T-cell (primary cell): Measurements from ENCODE around the gene RASSF7. TPM values are rescaled to one million over a fixed set of nuclear protein-coding genes. Genes with fewer than 3 reads are reported as not detected.

Source experiments
- ATAC-seq, 4 experiments: fragments of 200-7000 bp in 3 of 4; fragments of 150-1000 bp in 1 of 4; cut with Tn5 transposase; replicated peaks in 1 of 4; 1 replicate in 3 of 4; 2 replicates in 1 of 4; pipeline ENCODE4 v1.10.0; 2021; ENCODE audit warnings: moderate library complexity in 3 of 4, mild to moderate bottlenecking in 2 of 4, moderate number of reproducible peaks in 1 of 4
- CTCF ChIA-PET, 2 donors: fragments of 300-600 bp; sonication (Branson Sonifier 250); formaldehyde crosslinking; loops; one replicate each; lab custom pipeline; 2022; ENCODE audit warnings: antibody characterized with exemption in 2 of 2; lab: Charles Lee
- POLR2A ChIA-PET, 2 donors: fragments of 300-600 bp; sonication (Branson Sonifier 250); formaldehyde crosslinking; loops; one replicate each; lab custom pipeline; 2022; ENCODE audit warnings: antibody characterized with exemption in 2 of 2; lab: Charles Lee
- DNase-seq, 35 experiments: peaks; one replicate each; pipeline versions ENCODE4 v3.0.0 to v3.0.0-alpha.2; 2013 to 2023
- H3K27ac ChIP-seq: one replicate; pipeline ENCODE4 v1.5.1; 2013; ENCODE audit warnings: low read length
- H3K27me3 ChIP-seq, 2 experiments: replicated peaks in 1 of 2; 1 replicate in 1 of 2; 2 replicates in 1 of 2; pipeline versions ENCODE4 v1.6.1 to v1.7.0; 2013; ENCODE audit warnings: low read length in 1 of 2, mixed read lengths in 1 of 2; ENCODE audit not compliant: control insufficient read depth in 2 of 2, insufficient read depth in 2 of 2; ENCODE audit errors: extremely low read depth in 1 of 2
- H3K36me3 ChIP-seq, 2 donors: 1 replicate in 1 of 2; 2 replicates in 1 of 2; pipeline versions ENCODE4 v1.6.1 to v1.7.0; 2013; ENCODE audit warnings: low read length in 1 of 2; ENCODE audit not compliant: control insufficient read depth in 2 of 2, insufficient read depth in 1 of 2; ENCODE audit errors: extremely low read depth in 1 of 2
- H3K4me1 ChIP-seq, 2 experiments: 1 replicate in 1 of 2; 2 replicates in 1 of 2; pipeline versions ENCODE4 v1.6.1 to v1.7.0; 2013; ENCODE audit warnings: low read length in 2 of 2, mixed read lengths in 1 of 2; ENCODE audit not compliant: insufficient read depth in 2 of 2, control insufficient read depth in 1 of 2; ENCODE audit errors: extremely low read depth in 1 of 2
- H3K4me3 ChIP-seq, 2 donors: 1 replicate in 1 of 2; 2 replicates in 1 of 2; pipeline versions ENCODE4 v1.5.1 to v1.7.0; 2013; ENCODE audit warnings: mild to moderate bottlenecking in 2 of 2, low read length in 1 of 2, moderate library complexity in 1 of 2; ENCODE audit not compliant: control insufficient read depth in 1 of 2; ENCODE audit errors: extremely low read depth in 1 of 2
- H3K9me3 ChIP-seq: 2 replicates; pipeline ENCODE4 v1.7.0; 2013
- H3K27ac Mint-ChIP-seq, 2 donors: one replicate each; pipeline ENCODE4 v1.8.0; 2020 to 2021; ENCODE audit warnings: mild to moderate bottlenecking in 2 of 2, mixed read lengths in 2 of 2
- H3K27me3 Mint-ChIP-seq, 2 donors: one replicate each; pipeline ENCODE4 v1.8.0; 2021 to 2022; ENCODE audit warnings: mixed read lengths in 2 of 2
- H3K36me3 Mint-ChIP-seq: one replicate; pipeline ENCODE4 v1.8.0; 2021; ENCODE audit warnings: mixed read lengths
- H3K4me1 Mint-ChIP-seq, 3 donors: one replicate each; pipeline ENCODE4 v1.8.0; 2020 to 2022; ENCODE audit warnings: mixed read lengths in 3 of 3, mild to moderate bottlenecking in 1 of 3
- H3K4me3 Mint-ChIP-seq, 3 donors: one replicate each; pipeline ENCODE4 v1.8.0; 2020 to 2022; ENCODE audit warnings: mild to moderate bottlenecking in 3 of 3, mixed read lengths in 3 of 3, moderate library complexity in 3 of 3
- H3K9me3 Mint-ChIP-seq, 3 donors: one replicate each; pipeline ENCODE4 v1.8.0; 2020 to 2022; ENCODE audit warnings: mixed read lengths in 3 of 3
- WGBS: methylation state at CpG from one replicate; pipeline ENCODE4 v1.1.5; 2013; ENCODE audit warnings: missing lambda C conversion rate; ENCODE audit not compliant: insufficient coverage; 5-methylcytosine and 5-hydroxymethylcytosine counted together
- total RNA-seq, 35 experiments: library from RNA in 6 of 35; stranded (reverse) in 6 of 35; fragments of 120-200 nt in 1 of 35; gene quantifications; one replicate each; pipeline versions ENCODE4 v1.2.1 to v1.2.4 and lab custom pipeline; 2013 to 2026

The RASSF7 gene
- total RNA-seq, 5 donors from 2014 or later (not counting 1 experiment from before 2014, with no cell fraction given) = 23.2 to 68.4 (median 63.4) TPM

DNA sequence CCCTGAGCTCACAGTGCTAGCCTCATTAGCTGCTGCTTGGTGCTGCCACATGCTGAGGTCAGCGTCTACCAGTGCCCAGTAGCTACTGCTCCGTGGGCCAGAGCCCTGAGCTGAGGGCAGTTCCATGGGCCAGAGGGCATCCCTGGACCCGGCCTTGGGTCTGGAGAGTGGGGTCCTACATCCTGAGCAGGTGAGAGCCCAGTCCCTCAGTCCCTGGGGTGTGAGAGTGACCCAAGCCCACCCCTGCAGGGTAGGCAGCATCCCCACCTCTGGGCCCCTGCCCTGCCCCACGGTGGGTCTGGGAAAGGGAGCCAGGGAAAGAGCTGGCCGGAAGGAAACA, 10.1 kb upstream of the RASSF7 start:
- Histone ChIP-seq H3K27me3 (peaks cover 0 to 18% of the 10 kb centered on the region in 2 experiments), H3K9me3 (no peaks in the 10 kb centered on the region), H3K27ac (no peak overlapping the region), H3K4me1 (peaks cover 2 to 18% of the 10 kb centered on the region in 2 experiments), H3K36me3 (no peaks in the 10 kb centered on the region), H3K4me3 (no peak overlapping the region)
- no peak for DNase-seq
- Mint-ChIP-seq H3K9me3 (no peaks in the 10 kb centered on the region), H3K27ac (no peak overlapping the region), H3K4me3 (no peak overlapping the region), H3K4me1 (no peaks in the 10 kb centered on the region), H3K27me3 (no peaks in the 10 kb centered on the region), H3K36me3 (no peaks in the 10 kb centered on the region)
- ATAC-seq = no peak
- CTCF ChIA-PET = no interaction called here
- WGBS = 72% methylated on average over 4 of the region's 5 CpGs
- POLR2A ChIA-PET = no interaction called here

DNA sequence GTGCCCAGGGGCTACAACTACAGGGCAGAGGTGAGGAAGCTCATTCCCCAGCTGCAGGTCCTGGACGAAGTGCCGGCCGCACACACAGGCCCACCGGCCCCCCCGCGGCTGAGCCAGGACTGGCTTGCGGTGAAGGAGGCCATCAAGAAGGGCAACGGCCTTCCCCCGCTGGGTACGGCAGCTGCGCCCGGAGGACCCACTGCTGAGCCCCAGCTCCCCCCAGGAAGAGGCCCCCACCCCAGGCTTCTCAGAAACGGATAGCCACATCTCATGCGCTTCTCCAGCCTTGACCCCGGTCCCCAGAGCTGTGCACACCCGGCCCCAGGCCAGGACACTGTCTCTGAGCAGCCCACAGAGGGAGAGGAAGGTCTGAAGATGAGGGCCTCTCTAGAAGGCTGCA, 9.6 kb upstream of the RASSF7 start:
- Histone ChIP-seq H3K27me3 (peaks cover 0 to 18% of the 10 kb centered on the region in 2 experiments), H3K27ac (no peak overlapping the region), H3K9me3 (no peaks in the 10 kb centered on the region), H3K4me1 (peaks cover 2 to 19% of the 10 kb centered on the region in 2 experiments), H3K36me3 (no peaks in the 10 kb centered on the region), H3K4me3 (no peak overlapping the region)
- DNase-seq (no peak), ATAC-seq (no peak)
- Mint-ChIP-seq H3K9me3 (no peaks in the 10 kb centered on the region), H3K27me3 (no peaks in the 10 kb centered on the region), H3K4me3 (no peak overlapping the region), H3K4me1 (no peaks in the 10 kb centered on the region), H3K27ac (no peak overlapping the region), H3K36me3 (no peaks in the 10 kb centered on the region)
- 83% methylated on average over 11 of the region's 16 CpGs for WGBS
- ChIA-PET CTCF (no interaction called here), POLR2A (no interaction called here)

DNA sequence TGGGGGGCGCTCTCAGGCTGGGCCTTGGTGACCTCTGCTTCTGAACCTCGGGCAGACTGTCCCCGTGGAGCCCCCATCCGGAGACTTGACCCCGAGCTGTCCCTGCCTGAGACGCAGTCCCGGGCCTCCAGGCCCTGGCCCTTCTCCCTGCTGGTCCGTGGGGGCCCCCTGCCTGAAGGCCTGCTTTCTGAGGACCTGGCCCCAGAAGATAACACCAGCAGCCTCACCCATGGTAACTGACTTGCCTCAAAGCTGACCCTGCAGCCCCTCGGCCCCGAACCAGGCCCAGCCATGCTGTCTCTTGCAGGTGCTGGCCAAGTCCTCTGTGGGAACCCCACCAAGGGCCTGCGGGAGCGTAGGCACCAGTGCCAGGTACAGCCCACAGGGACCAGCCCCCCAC, 9.2 kb upstream of the RASSF7 start:
- Mint-ChIP-seq H3K4me3 (no peak overlapping the region), H3K4me1 (peaks cover 0 to 3% (median 2%) of the 10 kb centered on the region in 3 donors), H3K9me3 (no peaks in the 10 kb centered on the region), H3K36me3 (no peaks in the 10 kb centered on the region), H3K27me3 (no peaks in the 10 kb centered on the region), H3K27ac (no peak overlapping the region)
- no peaks in the 10 kb centered on the region for H3K9me3 ChIP-seq
- 92% methylated on average over 11 of the region's 12 CpGs for WGBS
- DNase-seq = no peak
- H3K27me3 ChIP-seq = peaks cover 0 to 23% of the 10 kb centered on the region in 2 experiments
- POLR2A ChIA-PET = no interaction called here
- no peaks in the 10 kb centered on the region for H3K36me3 ChIP-seq
- ATAC-seq = no peak
- CTCF ChIA-PET = no interaction called here
- H3K4me1 ChIP-seq = peaks cover 2 to 24% of the 10 kb centered on the region in 2 experiments
- H3K4me3 ChIP-seq = no peak overlapping the region
- H3K27ac ChIP-seq = no peak overlapping the region

DNA sequence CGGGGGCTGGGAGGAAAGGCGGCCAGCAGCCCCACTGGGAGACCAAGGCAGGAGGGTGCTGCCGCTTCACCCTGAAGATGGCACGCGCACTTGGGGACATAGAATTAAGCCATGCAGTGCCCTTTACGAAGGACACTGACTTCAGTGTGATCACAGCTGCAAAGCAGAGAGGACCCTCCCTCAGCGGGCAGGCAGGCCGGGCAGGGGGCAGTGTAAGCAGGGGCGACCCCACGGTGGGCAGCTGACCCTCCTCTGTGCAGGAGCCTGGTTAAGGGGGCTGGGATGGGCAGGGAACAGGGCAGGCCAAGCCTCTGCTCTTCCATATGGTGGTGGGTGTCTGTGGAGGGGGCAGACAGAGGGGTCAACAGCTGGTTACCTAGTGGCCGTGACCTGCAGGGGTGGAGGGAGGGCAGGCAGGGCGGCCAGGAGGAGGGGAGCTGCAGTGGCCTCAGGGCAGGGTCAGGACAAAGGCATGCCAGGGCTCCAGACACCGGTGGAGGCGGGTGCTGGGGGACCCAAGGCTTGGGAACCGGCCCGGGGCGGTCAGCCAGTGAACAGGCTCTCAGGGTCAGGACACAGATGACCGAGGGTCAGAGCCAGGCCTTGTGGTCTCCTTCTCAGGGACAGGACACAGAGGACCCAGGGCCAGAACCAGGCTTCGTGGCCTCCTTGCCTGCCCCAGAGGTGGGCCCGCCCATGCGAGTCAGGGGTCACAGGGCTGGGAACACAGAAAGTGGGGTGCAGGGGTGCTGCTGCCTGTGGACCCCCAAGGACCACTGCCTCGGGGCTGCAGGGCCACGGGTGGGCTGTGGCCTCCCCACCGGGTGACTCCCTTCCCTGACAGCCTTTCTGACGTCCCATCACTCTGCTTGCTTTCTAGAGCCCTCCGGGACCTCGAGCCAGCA, 7.4 kb upstream of the RASSF7 start:
- DNase-seq = no peak
- H3K27ac Mint-ChIP-seq = no peak overlapping the region
- CTCF ChIA-PET = interaction anchor here in 1 of 2 donors (1.6 kb wide), 1 partner anchor 174 kb away, joined by 5 read pairs; no protein-coding TSS in a partner anchor
- peak overlapping the region in 1 of 3 donors; percentile 56 for H3K4me3 Mint-ChIP-seq
- peaks cover 2 to 24% of the 10 kb centered on the region in 2 experiments for H3K4me1 ChIP-seq
- H3K36me3 Mint-ChIP-seq = no peaks in the 10 kb centered on the region
- peaks cover 0 to 24% of the 10 kb centered on the region in 2 experiments for H3K27me3 ChIP-seq
- POLR2A ChIA-PET = no interaction called here
- H3K4me1 Mint-ChIP-seq = peaks cover 0 to 8% (median 7%) of the 10 kb centered on the region in 3 donors
- no peak overlapping the region for H3K27ac ChIP-seq
- WGBS = 91% methylated on average over 23 of the region's 27 CpGs
- no peak for ATAC-seq
- H3K9me3 Mint-ChIP-seq = no peaks in the 10 kb centered on the region
- no peaks in the 10 kb centered on the region for H3K36me3 ChIP-seq
- no peaks in the 10 kb centered on the region for H3K27me3 Mint-ChIP-seq
- H3K9me3 ChIP-seq = no peaks in the 10 kb centered on the region
- H3K4me3 ChIP-seq = no peak overlapping the region

DNA sequence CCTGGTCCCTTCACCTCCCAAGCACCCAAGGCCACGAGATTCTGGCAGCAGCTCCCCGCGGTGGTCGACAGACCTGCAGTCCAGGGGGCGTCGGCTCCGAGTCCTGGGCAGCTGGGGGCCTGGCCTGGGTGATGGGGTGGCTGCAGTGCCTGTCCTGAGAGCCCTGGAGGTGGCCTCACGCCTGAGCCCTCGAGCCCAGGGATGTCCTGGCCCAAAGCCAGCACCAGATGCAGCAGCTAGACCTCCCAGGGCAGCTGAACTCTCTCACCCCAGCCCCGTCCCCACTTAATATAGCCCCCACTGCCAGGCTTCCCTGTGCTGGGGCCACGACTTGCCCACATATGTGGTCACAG, 6.8 kb upstream of the RASSF7 start:
- DNase-seq (no peak), ATAC-seq (no peak)
- Histone ChIP-seq H3K4me1 (peaks cover 2 to 24% of the 10 kb centered on the region in 2 experiments), H3K27me3 (peaks cover 0 to 24% of the 10 kb centered on the region in 2 experiments), H3K9me3 (no peaks in the 10 kb centered on the region), H3K27ac (no peak overlapping the region), H3K4me3 (no peak overlapping the region), H3K36me3 (no peaks in the 10 kb centered on the region)
- H3K4me1 Mint-ChIP-seq = peaks cover 1 to 8% (median 7%) of the 10 kb centered on the region in 3 donors
- H3K36me3 Mint-ChIP-seq = no peaks in the 10 kb centered on the region
- no peak overlapping the region for H3K27ac Mint-ChIP-seq
- H3K27me3 Mint-ChIP-seq = no peaks in the 10 kb centered on the region
- H3K4me3 Mint-ChIP-seq = peak overlapping the region in 1 of 3 donors; percentile 12
- WGBS = 74% methylated on average over 8 of the region's 11 CpGs
- H3K9me3 Mint-ChIP-seq = no peaks in the 10 kb centered on the region
- CTCF ChIA-PET = interaction anchor here (1.4 to 1.6 kb wide), 2 partner anchors 35 to 173 kb away, joined by 5 to 9 read pairs; no protein-coding TSS in a partner anchor
- POLR2A ChIA-PET = no interaction called here

DNA sequence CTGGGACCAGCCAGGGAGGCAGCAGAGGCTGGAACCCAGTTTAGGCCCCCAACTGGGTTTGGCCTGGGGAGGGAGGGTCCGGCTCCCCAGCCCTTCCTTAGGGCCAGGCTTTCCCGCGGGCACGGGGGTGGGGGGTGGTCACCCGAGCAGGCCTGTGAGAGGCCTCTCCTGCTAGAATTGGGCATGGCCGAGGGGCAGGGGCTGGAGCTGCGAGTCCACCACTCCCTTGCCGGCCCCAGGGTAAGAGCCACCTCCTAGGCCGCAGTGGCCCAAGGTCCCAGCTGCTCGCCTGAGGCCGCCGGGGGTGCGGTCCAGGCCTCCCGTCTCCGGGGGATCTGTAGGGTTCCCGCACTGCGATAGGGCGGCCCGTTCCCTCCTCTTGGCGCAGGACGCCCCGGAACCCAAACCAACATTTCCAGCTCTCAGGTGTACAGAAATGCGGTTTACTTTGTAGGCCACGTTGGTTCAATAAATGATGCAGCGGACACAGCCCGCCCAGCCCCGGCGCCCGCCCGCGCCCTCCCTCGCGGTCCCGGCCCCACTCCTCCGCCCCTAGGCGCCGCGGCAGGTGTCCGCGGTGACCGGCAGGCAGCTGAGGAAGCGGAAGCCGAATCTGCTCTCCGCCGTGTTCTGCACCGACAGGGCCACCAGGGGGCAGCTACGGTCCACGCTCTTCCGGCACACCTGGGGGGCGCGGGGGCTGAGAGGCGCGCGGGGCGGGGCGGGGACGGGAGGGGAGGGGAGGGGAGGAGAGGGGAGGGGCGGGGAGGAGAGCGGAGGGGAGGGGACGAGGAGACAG, 6.1 kb upstream of the RASSF7 start:
- no peaks in the 10 kb centered on the region for H3K9me3 Mint-ChIP-seq
- no peaks in the 10 kb centered on the region for H3K27me3 Mint-ChIP-seq
- peaks cover 0 to 23% of the 10 kb centered on the region in 2 experiments for H3K27me3 ChIP-seq
- CTCF ChIA-PET = interaction anchor here (0.5 to 1.6 kb wide), 14 partner anchors 21 to 204 kb away, joined by 3 to 12 read pairs (median 4); partner anchors contain the start of genes PHRF1 (in 1 of the 2), TALDO1 (in 1 of the 2) and TMEM80 (in 1 of the 2)
- H3K27ac ChIP-seq = no peak overlapping the region
- H3K4me3 Mint-ChIP-seq = peak overlapping the region in 2 of 3 donors; percentile 55 to 62
- H3K4me3 ChIP-seq = peak overlapping the region; percentile 28 to 40
- H3K9me3 ChIP-seq = no peaks in the 10 kb centered on the region
- H3K27ac Mint-ChIP-seq = no peak overlapping the region
- ATAC-seq = peak; percentile 73 to 82 (median 78)
- peaks cover 7 to 10% (median 8%) of the 10 kb centered on the region in 3 donors for H3K4me1 Mint-ChIP-seq
- H3K4me1 ChIP-seq = peaks cover 2 to 28% of the 10 kb centered on the region in 2 experiments
- DNase-seq = peak; percentile 23 to 92 (median 66)
- H3K36me3 ChIP-seq = no peaks in the 10 kb centered on the region
- POLR2A ChIA-PET = interaction anchor here in 1 of 2 donors (0.6 to 0.8 kb wide), 2 partner anchors 139 to 140 kb away, joined by 3 to 6 read pairs; partner anchors contain the start of gene DEAF1
- H3K36me3 Mint-ChIP-seq = no peaks in the 10 kb centered on the region
- WGBS = 27% methylated on average over 33 of the region's 60 CpGs
